ENCODE data around the gene RGS7. TPM values are rescaled to one million over a fixed set of nuclear protein-coding genes. Genes with fewer than 3 reads are reported as not detected.

The RGS7 gene
- total and polyA plus RNA-seq, 2 of the 4 experiments (the other 2 are of a cell fraction): 0.58 to 0.72 TPM

DNA sequence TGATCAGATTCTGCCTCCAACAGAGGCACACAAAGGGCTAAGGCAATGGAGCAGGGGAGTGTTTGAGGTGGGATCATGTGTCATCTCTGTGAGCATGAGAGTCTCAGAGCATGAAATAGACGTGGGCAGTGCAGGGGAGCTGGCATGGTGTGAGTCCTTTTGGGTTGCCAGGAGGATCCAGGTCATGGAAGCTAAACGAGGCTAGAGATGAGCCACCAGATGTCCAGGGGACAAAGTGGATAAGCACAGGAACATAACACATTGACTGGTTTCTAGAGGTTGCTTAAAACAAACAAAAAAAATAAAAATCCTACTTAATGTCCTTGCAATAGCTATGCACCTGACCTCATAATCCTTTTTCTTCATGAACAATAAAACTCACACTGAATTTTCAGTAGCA lies 490.3 kb downstream of the RGS7 start:
- Histone ChIP-seq H2BK20ac (ENCODE audit: low read depth, low read length) (no peak overlapping the region), H2BK15ac (ENCODE audit: low read depth, low read length) (no peak overlapping the region), H4K5ac (ENCODE audit: low read depth, low read length) (no peak overlapping the region), H4K8ac (ENCODE audit: low read depth in 2 of 2, low read length in 2 of 2) (no peak overlapping the region), H3K27ac (ENCODE audit: insufficient read depth, low read length) (no peak overlapping the region), H3K4me2 (ENCODE audit: low read depth, low read length) (no peak overlapping the region), H3K14ac (replicated peaks; ENCODE audit: low read depth, low read length) (no peak overlapping the region), H3K4me3 (ENCODE audit: insufficient read depth, low read depth, low read length) (no peak overlapping the region), H2BK120ac (ENCODE audit: low read depth, low read length) (no peak overlapping the region), H2AK5ac (ENCODE audit: low read depth, low read length) (no peak overlapping the region), H2AK9ac (replicated peaks; ENCODE audit: low read depth, low read length, poor library complexity) (no peak overlapping the region), H3K36me3 (ENCODE audit: control insufficient read depth, insufficient read depth, low read length) (no peaks in the 10 kb centered on the region), H2AFZ (replicated peaks; ENCODE audit: low read length, poor library complexity) (no peak overlapping the region), H4K91ac (ENCODE audit: insufficient read depth, low read depth, low read length) (no peak overlapping the region), H3K18ac (ENCODE audit: low read depth, low read length) (no peak overlapping the region), H3K9me3 (ENCODE audit: control insufficient read depth, insufficient read depth, low read length) (no peaks in the 10 kb centered on the region), H3K79me1 (ENCODE audit: low read depth in 1 of 2, low read length in 2 of 2) (no peaks in the 10 kb centered on the region), H3K4ac (ENCODE audit: low read depth, low read length) (no peak overlapping the region), H2BK5ac (ENCODE audit: low read depth, low read length, poor library complexity, severe bottlenecking) (no peak overlapping the region), H3K23ac (ENCODE audit: low read depth, low read length) (no peak overlapping the region), H3K9ac (ENCODE audit: low read depth, low read length) (no peak overlapping the region), H3K27me3 (ENCODE audit: control insufficient read depth, insufficient read depth, low read length) (no peaks in the 10 kb centered on the region), H3K56ac (ENCODE audit: extremely low read depth, insufficient read depth, low read length) (no peak overlapping the region), H4K20me1 (ENCODE audit: insufficient read depth, low read length) (no peaks in the 10 kb centered on the region), H3K4me1 (ENCODE audit: control insufficient read depth, insufficient read depth, low read length) (no peaks in the 10 kb centered on the region), H3K9me1 (ENCODE audit: insufficient read depth, low read length) (no peaks in the 10 kb centered on the region)
- no CpG with 5 or more reads among the region's 2 CpGs for WGBS, 2 experiments (ENCODE audit: extremely low coverage in 2 of 2, insufficient read length in 1 of 2)
- BruUV-seq (replicated peaks): no TSS peak
- ChIA-PET POLR2A (ENCODE audit: unreplicated experiment) (no interaction called here), CTCF (interaction anchor here (1.2 kb wide), 1 partner anchor 18 kb away, joined by 4 read pairs; no protein-coding TSS in a partner anchor)
- ATAC-seq (ENCODE audit: low read depth) (no peak), DNase-seq (no peak)
- no peak for TF ChIP-seq SMC3 (IDR thresholded peaks at IDR 0.05; ENCODE audit: low read depth, low read length)
- TF ChIP-seq CTCF (conservative IDR thresholded peaks at IDR 0.05; ENCODE audit: low read depth, low read length): no peak
- TF ChIP-seq MAFK (IDR thresholded peaks at IDR 0.05; ENCODE audit: low read depth, low read length): no peak
- dilution Hi-C loops (cut with HindIII; ENCODE audit: low sequenced_read_pairs, unreplicated experiment) (no loop called here), intact Hi-C loops (cut with micrococcal nuclease) (no loop called here), in situ Hi-C loops (cut with MboI; ENCODE audit: low sequenced_read_pairs) (no loop called here)

All from IMR-90 (cell line).